Thyroid gland (tissue), 4 donors: ENCODE results near the gene TREH. TPM values are rescaled to one million over a fixed set of nuclear protein-coding genes. Genes with fewer than 3 reads are reported as not detected.

Experiments used
- microRNA-seq: library from miRNA; unstranded; fragments of <30 nt; microRNA quantifications from one replicate; pipeline ENCODE4, GENCODE V29; 2016
- small RNA-seq: library from RNA; depleted of rRNA; stranded (forward); fragments of <200 nt; gene quantifications from one replicate; pipeline ENCODE3, GENCODE V24; 2016
- total RNA-seq, 4 donors: library from RNA; depleted of rRNA; stranded (reverse); fragments of >200 nt; gene quantifications; one replicate each; pipeline ENCODE4 v1.2.3, GENCODE V29; 2016

Gene TREH
- total RNA-seq, 4 donors from 2014 or later, result not detected

Small RNA genes within 50 kb of the gene (microRNA-seq; reads per million reads assigned to microRNA genes)
- not detected for gene MIR6716

Small RNA genes within 50 kb of the gene (small RNA-seq; reads per million reads assigned to genes)
- not detected for gene RNU6-376P

Other genes starting within 250 kb of the TREH start
- gene KMT2A, start 243.2 kb downstream of the TREH start, total RNA-seq, result 100 to 1,000 TPM in 2 of 4 donors, 10 to 100 TPM in 2; 74.5 to 175 (median 90.8) TPM
- gene TTC36, start 152.2 kb downstream of the TREH start, total RNA-seq, result 1 to 10 TPM in 1 of 4 donors, under 1 TPM in 1, not detected in 2; 0.78 to 4.9 TPM
- gene TMEM25, start 148.5 kb downstream of the TREH start, total RNA-seq, result 10 to 100 TPM; 26.5 to 58.2 (median 52.0) TPM
- 10 to 100 TPM; 35.5 to 91.1 (median 55.5) TPM for gene IFT46, start 113.7 kb downstream of the TREH start, total RNA-seq
- 100 to 1,000 TPM; 103 to 157 (median 112) TPM for gene ARCN1, start 107.2 kb downstream of the TREH start, total RNA-seq
- 100 to 1,000 TPM in 3 of 4 donors, 10 to 100 TPM in 1; 73.2 to 158 (median 120) TPM for gene PHLDB1, start 72.0 kb downstream of the TREH start, total RNA-seq
- 100 to 1,000 TPM; 110 to 178 (median 142) TPM for gene DDX6, start 111.5 kb upstream of the TREH start, total RNA-seq
- gene CXCR5, start 204.2 kb upstream of the TREH start, total RNA-seq, result not detected
- gene BCL9L, start 246.3 kb upstream of the TREH start, total RNA-seq, result 10 to 100 TPM; 13.2 to 26.2 (median 19.4) TPM